Uterus (tissue), 2 donors: ENCODE measurements around the gene LHFPL6.

Experiments
- POLR2A ChIP-seq, 2 donors: fragments of 450-650 bp; IDR thresholded peaks; one replicate each; pipeline ENCODE4 v1.6.1; 2016; ENCODE audit warnings: antibody characterized with exemption in 2 of 2, mild to moderate bottlenecking in 1 of 2, moderate library complexity in 1 of 2
- TF ChIP-seq, protein P1 (sequence below), 4 experiments: fragments of 200-600 bp in 2 of 4; fragments of 450-650 bp in 2 of 4; sonication (generic) in 2 of 4; IDR thresholded peaks; one replicate each; pipeline ENCODE4 v1.5.1; 2016 to 2019; ENCODE audit warnings: antibody characterized with exemption in 4 of 4, mild to moderate bottlenecking in 2 of 4, moderate library complexity in 1 of 4

DNA sequence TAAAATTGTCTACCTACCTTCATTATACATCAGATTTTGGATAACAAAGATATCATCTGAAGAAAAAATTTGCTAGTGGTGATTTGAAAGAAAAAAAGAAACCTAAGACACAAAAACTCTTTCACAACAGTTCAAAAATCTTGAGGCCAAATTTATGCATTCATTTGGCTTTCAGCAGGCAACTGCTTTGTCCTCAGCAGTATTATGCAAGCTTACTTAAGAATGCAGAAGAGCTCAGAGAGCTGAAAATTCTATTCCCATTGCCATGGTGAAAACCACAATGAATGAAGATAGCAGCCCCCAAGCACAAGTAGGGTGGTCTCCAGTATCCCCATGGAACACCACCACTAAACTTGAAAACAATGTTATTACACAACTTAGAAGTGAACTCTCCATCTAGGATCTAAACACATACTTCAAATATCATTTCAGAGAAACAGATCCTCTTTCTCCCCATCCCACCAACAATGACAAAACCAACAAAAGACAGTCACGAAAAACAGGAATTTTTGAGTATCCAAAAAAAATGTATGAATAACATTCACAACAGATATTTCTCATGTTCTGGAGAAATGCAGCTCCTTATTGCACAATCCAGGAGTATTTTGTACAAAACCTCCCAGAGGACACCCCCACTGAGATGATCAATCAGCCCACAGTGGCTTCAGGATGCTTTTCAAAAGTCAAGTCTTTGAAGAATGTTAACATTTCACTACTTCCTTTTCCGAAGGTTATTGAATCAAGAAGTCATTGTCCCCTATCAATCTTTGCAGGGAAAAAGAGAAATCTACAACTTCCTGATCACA is 192.7 kb downstream of the LHFPL6 start:
- TF ChIP-seq, protein P1, sequence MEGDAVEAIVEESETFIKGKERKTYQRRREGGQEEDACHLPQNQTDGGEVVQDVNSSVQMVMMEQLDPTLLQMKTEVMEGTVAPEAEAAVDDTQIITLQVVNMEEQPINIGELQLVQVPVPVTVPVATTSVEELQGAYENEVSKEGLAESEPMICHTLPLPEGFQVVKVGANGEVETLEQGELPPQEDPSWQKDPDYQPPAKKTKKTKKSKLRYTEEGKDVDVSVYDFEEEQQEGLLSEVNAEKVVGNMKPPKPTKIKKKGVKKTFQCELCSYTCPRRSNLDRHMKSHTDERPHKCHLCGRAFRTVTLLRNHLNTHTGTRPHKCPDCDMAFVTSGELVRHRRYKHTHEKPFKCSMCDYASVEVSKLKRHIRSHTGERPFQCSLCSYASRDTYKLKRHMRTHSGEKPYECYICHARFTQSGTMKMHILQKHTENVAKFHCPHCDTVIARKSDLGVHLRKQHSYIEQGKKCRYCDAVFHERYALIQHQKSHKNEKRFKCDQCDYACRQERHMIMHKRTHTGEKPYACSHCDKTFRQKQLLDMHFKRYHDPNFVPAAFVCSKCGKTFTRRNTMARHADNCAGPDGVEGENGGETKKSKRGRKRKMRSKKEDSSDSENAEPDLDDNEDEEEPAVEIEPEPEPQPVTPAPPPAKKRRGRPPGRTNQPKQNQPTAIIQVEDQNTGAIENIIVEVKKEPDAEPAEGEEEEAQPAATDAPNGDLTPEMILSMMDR (IDR thresholded peaks at IDR 0.05), result no peak
- TF ChIP-seq POLR2A (IDR thresholded peaks at IDR 0.05), result no peak
